H9 (cell line): ENCODE measurements around the gene TNKS1BP1. TPM values are rescaled to one million over a fixed set of nuclear protein-coding genes. Genes with fewer than 3 reads are reported as not detected.

Experiments used
- DNase-seq: peaks from one replicate; pipeline ENCODE4 v3.0.0-alpha.2; 2017
- H2AFZ ChIP-seq: one replicate; pipeline ENCODE4 v1.6.1; 2013; ENCODE audit warnings: mild to moderate bottlenecking, low read length, control low read depth, moderate library complexity
- H2AK5ac ChIP-seq: 2 replicates; pipeline ENCODE4 v1.6.1; 2013; ENCODE audit warnings: low read length, control low read depth, mixed read lengths; ENCODE audit not compliant: insufficient read length
- H2BK120ac ChIP-seq: one replicate; pipeline ENCODE4 v1.6.1; 2013; ENCODE audit warnings: low read depth, mild to moderate bottlenecking, low read length, control low read depth, inconsistent platforms; ENCODE audit not compliant: poor library complexity, severe bottlenecking
- H2BK12ac ChIP-seq: 2 replicates; pipeline ENCODE4 v1.6.1; 2013; ENCODE audit warnings: low read length, control low read depth, mixed read lengths, low read depth; ENCODE audit not compliant: insufficient read length
- H2BK15ac ChIP-seq: 2 replicates; pipeline ENCODE4 v1.6.1; 2013; ENCODE audit warnings: low read depth, low read length, control low read depth
- H2BK20ac ChIP-seq: one replicate; pipeline ENCODE4 v1.6.1; 2013; ENCODE audit warnings: low read depth, mild to moderate bottlenecking, low read length, control low read depth, inconsistent platforms; ENCODE audit not compliant: poor library complexity, severe bottlenecking
- H2BK5ac ChIP-seq: 2 replicates; pipeline ENCODE4 v1.6.1; 2013; ENCODE audit warnings: low read length, control low read depth, mixed read lengths; ENCODE audit not compliant: insufficient read length
- H3K14ac ChIP-seq: 2 replicates; pipeline ENCODE4 v1.6.1; 2013; ENCODE audit warnings: low read length, control low read depth; ENCODE audit not compliant: insufficient read depth
- H3K18ac ChIP-seq: 2 replicates; pipeline ENCODE4 v1.6.1; 2013; ENCODE audit warnings: low read depth, mild to moderate bottlenecking, mixed read lengths, low read length, control low read depth; ENCODE audit not compliant: insufficient read length
- H3K23ac ChIP-seq: 2 replicates; pipeline ENCODE4 v1.6.1; 2013; ENCODE audit warnings: low read length, control low read depth, mixed read lengths, low read depth; ENCODE audit not compliant: insufficient read length
- H3K23me2 ChIP-seq: 2 replicates; pipeline ENCODE4 v1.6.1; 2013; ENCODE audit warnings: low read depth, mild to moderate bottlenecking, mixed read lengths, low read length, control low read depth; ENCODE audit not compliant: insufficient read length, poor library complexity, severe bottlenecking
- H3K27ac ChIP-seq: 2 replicates; pipeline ENCODE4 v1.5.1; 2013; ENCODE audit warnings: low read length, control low read depth, mixed read lengths, low read depth; ENCODE audit not compliant: insufficient read length
- H3K27me3 ChIP-seq: 2 replicates; pipeline ENCODE4 v1.6.1; 2013; ENCODE audit warnings: low read length, control low read depth, inconsistent platforms; ENCODE audit not compliant: insufficient read depth
- H3K4ac ChIP-seq: 2 replicates; pipeline ENCODE4 v1.6.1; 2013; ENCODE audit warnings: low read depth, mild to moderate bottlenecking, control low read depth, inconsistent platforms, low read length, moderate library complexity
- H3K4me1 ChIP-seq: 2 replicates; pipeline ENCODE4 v1.6.1; 2013; ENCODE audit warnings: low read length, control low read depth, inconsistent platforms; ENCODE audit not compliant: insufficient read depth
- H3K4me2 ChIP-seq: 2 replicates; pipeline ENCODE4 v1.6.1; 2013; ENCODE audit warnings: low read length, control low read depth, mixed read lengths; ENCODE audit not compliant: insufficient read length, insufficient read depth
- H3K56ac ChIP-seq: 2 replicates; pipeline ENCODE4 v1.6.1; 2013; ENCODE audit warnings: low read depth, mild to moderate bottlenecking, mixed read lengths, low read length, control low read depth; ENCODE audit not compliant: insufficient read length
- H3K79me1 ChIP-seq: 2 replicates; pipeline ENCODE4 v1.6.1; 2013; ENCODE audit warnings: low read depth, mild to moderate bottlenecking, moderate library complexity, low read length, control low read depth, inconsistent platforms; ENCODE audit not compliant: insufficient read depth, poor library complexity, severe bottlenecking
- H3K79me2 ChIP-seq: 2 replicates; pipeline ENCODE4 v1.6.1; 2013; ENCODE audit warnings: low read length, control low read depth, inconsistent platforms; ENCODE audit not compliant: insufficient read depth
- H3K9ac ChIP-seq: 2 replicates; pipeline ENCODE4 v1.6.1; 2013; ENCODE audit warnings: low read length, control low read depth, mixed read lengths; ENCODE audit not compliant: insufficient read length; ENCODE audit errors: extremely low read depth
- H3K9me3 ChIP-seq: one replicate; pipeline ENCODE4 v1.6.1; 2013; ENCODE audit warnings: low read depth, low read length, inconsistent platforms; ENCODE audit not compliant: control insufficient read depth
- H3T11ph ChIP-seq: one replicate; pipeline ENCODE4 v1.6.1; 2013; ENCODE audit warnings: mild to moderate bottlenecking, low read length, control low read depth, inconsistent platforms
- H4K20me1 ChIP-seq: one replicate; pipeline ENCODE4 v1.6.1; 2013; ENCODE audit not compliant: control insufficient read depth, insufficient read length, insufficient read depth
- H4K5ac ChIP-seq: 2 replicates; pipeline ENCODE4 v1.6.1; 2013; ENCODE audit warnings: low read depth, mild to moderate bottlenecking, mixed read lengths, low read length, control low read depth; ENCODE audit not compliant: insufficient read length
- H4K8ac ChIP-seq: replicated peaks from 2 replicates; pipeline ENCODE4 v1.6.1; 2013; ENCODE audit warnings: low read length, control low read depth, mixed read lengths, low read depth; ENCODE audit not compliant: insufficient read length
- H4K91ac ChIP-seq: 2 replicates; pipeline ENCODE4 v1.6.1; 2013; ENCODE audit warnings: low read depth, mild to moderate bottlenecking, moderate library complexity, mixed read lengths, low read length, control low read depth; ENCODE audit not compliant: insufficient read length
- H3K27ac Mint-ChIP-seq, 3 experiments: 2 replicates in 2 of 3; 3 replicates in 1 of 3; pipeline ENCODE4 v1.8.0; 2020 to 2021; ENCODE audit warnings: mixed read lengths in 3 of 3, mild to moderate bottlenecking in 1 of 3, moderate library complexity in 1 of 3
- H3K27me3 Mint-ChIP-seq: 2 replicates; pipeline ENCODE4 v1.8.0; 2021; ENCODE audit warnings: low read depth, mild to moderate bottlenecking, moderate library complexity, mixed read lengths
- H3K36me3 Mint-ChIP-seq, 3 experiments: 2 replicates in 2 of 3; 3 replicates in 1 of 3; pipeline ENCODE4 v1.8.0; 2020 to 2021; ENCODE audit warnings: low read depth in 3 of 3, mixed read lengths in 3 of 3; ENCODE audit not compliant: insufficient read depth in 1 of 3
- H3K4me1 Mint-ChIP-seq, 2 experiments: 2 replicates each; pipeline ENCODE4 v1.8.0; 2020; ENCODE audit warnings: mixed read lengths in 2 of 2
- H3K4me3 Mint-ChIP-seq, 2 experiments: 2 replicates in 1 of 2; 3 replicates in 1 of 2; pipeline ENCODE4 v1.8.0; 2020 to 2021; ENCODE audit warnings: mild to moderate bottlenecking in 2 of 2, mixed read lengths in 2 of 2, moderate library complexity in 1 of 2
- H3K9me3 Mint-ChIP-seq, 2 experiments: 2 replicates in 1 of 2; 3 replicates in 1 of 2; pipeline ENCODE4 v1.8.0; 2020; ENCODE audit warnings: mild to moderate bottlenecking in 2 of 2, mixed read lengths in 2 of 2, moderate library complexity in 1 of 2
- CTCF ChIP-seq: fragments of 200-600 bp; sonication (generic); conservative IDR thresholded peaks from 3 replicates; pipeline ENCODE4 v1.8.0; 2021; ENCODE audit warnings: antibody characterized with exemption, mild to moderate bottlenecking
- WGBS: extraction: QIAGEN DNeasy Blood & Tissue Kit; methylation state at CpG from one replicate; pipeline ENCODE4 v1.1.7; 2013; ENCODE audit warnings: missing lambda C conversion rate, low lambda C conversion rate, mixed read lengths; ENCODE audit not compliant: insufficient read length; ENCODE audit errors: extremely low coverage; 5-methylcytosine and 5-hydroxymethylcytosine counted together
- total RNA-seq: library from RNA; stranded (reverse); gene quantifications from 2 replicates; pipeline ENCODE4 v1.2.1, GENCODE V29; 2021

The TNKS1BP1 gene
- total RNA-seq, 1 experiment from 2014 or later: 130 TPM

GRCh38 chr11:57353446-57353845 is 28.7 kb upstream of the TNKS1BP1 start:
- Histone ChIP-seq H3K9me3 (no peaks in the 10 kb centered on the region), H3K18ac (no peak overlapping the region), H2BK12ac (no peak overlapping the region), H3K4ac (no peak overlapping the region), H3K79me2 (no peaks in the 10 kb centered on the region), H3K27me3 (no peaks in the 10 kb centered on the region), H3K27ac (no peak overlapping the region), H3K4me1 (no peaks in the 10 kb centered on the region), H4K8ac (no peak overlapping the region), H3K23ac (no peak overlapping the region), H4K91ac (no peak overlapping the region), H3K14ac (no peak overlapping the region), H3K79me1 (no peaks in the 10 kb centered on the region), H3K23me2 (peaks cover 5% of the 10 kb centered on the region), H2BK20ac (no peak overlapping the region), H2BK120ac (no peak overlapping the region), H3K4me2 (no peak overlapping the region), H3K9ac (no peak overlapping the region), H2AFZ (peak overlapping the region; percentile 45), H2AK5ac (no peak overlapping the region), H4K20me1 (no peaks in the 10 kb centered on the region), H2BK5ac (no peak overlapping the region), H2BK15ac (no peak overlapping the region), H3K56ac (no peak overlapping the region), H3T11ph (no peak overlapping the region), H4K5ac (no peak overlapping the region)
- Mint-ChIP-seq H3K4me1 (peaks cover 20 to 30% of the 10 kb centered on the region in 2 experiments), H3K27me3 (peaks cover 28% of the 10 kb centered on the region), H3K4me3 (no peak overlapping the region), H3K27ac (peak overlapping the region in 1 of 3 experiments; percentile 9; a peak in 1 of 7 replicates), H3K9me3 (peaks cover 3 to 8% of the 10 kb centered on the region in 2 experiments; a peak in 4 of 5 replicates), H3K36me3 (peaks cover 0 to 5% (median 0%) of the 10 kb centered on the region in 3 experiments; a peak in 2 of 7 replicates)
- no CpG with 5 or more reads among the region's 4 CpGs for WGBS
- no peak for TF ChIP-seq CTCF
- DNase-seq: no peak
